ENCODE measurements around the gene ANKS3. TPM values are rescaled to one million over a fixed set of nuclear protein-coding genes. Genes with fewer than 3 reads are reported as not detected.

Gene ANKS3
- total and polyA plus RNA-seq, 9 donors: 12.0 to 19.6 (median 16.3) TPM

GRCh38 chr16:4684058-4684715, 49.9 kb downstream of the ANKS3 start:
- H3K4me1 ChIP-seq (ENCODE audit: control insufficient read depth, insufficient read depth, low read length): peaks cover 9% of the 10 kb centered on the region
- no peaks in the 10 kb centered on the region for H3K9me3 ChIP-seq (replicated peaks; ENCODE audit: control insufficient read depth, low read depth, low read length)
- H3K27ac ChIP-seq (ENCODE audit: low read length): no peak overlapping the region
- WGBS (ENCODE audit: insufficient coverage): 92% methylated on average over 20 of the region's 23 CpGs
- H3K36me3 ChIP-seq (ENCODE audit: control insufficient read depth, insufficient read depth, low read length): peaks cover 90% of the 10 kb centered on the region
- H3K27me3 ChIP-seq (ENCODE audit: control insufficient read depth, insufficient read depth, low read length): no peaks in the 10 kb centered on the region
- no peak for DNase-seq
- H3K4me3 ChIP-seq (ENCODE audit: low read length): no peak overlapping the region

GRCh38 chr16:4683255-4684057, 50.6 kb downstream of the ANKS3 start:
- Histone ChIP-seq H3K27me3 (ENCODE audit: control insufficient read depth, insufficient read depth, low read length) (no peaks in the 10 kb centered on the region), H3K36me3 (ENCODE audit: control insufficient read depth, insufficient read depth, low read length) (peaks cover 85% of the 10 kb centered on the region), H3K9me3 (replicated peaks; ENCODE audit: control insufficient read depth, low read depth, low read length) (no peaks in the 10 kb centered on the region), H3K4me1 (ENCODE audit: control insufficient read depth, insufficient read depth, low read length) (peaks cover 12% of the 10 kb centered on the region), H3K27ac (ENCODE audit: low read length) (no peak overlapping the region), H3K4me3 (ENCODE audit: low read length) (no peak overlapping the region)
- no peak for DNase-seq
- 76% methylated on average over 10 of the region's 17 CpGs for WGBS (ENCODE audit: insufficient coverage)

- Histone ChIP-seq H3K4me3 (ENCODE audit: low read length) (no peak overlapping the region), H3K27me3 (ENCODE audit: control insufficient read depth, insufficient read depth, low read length) (no peaks in the 10 kb centered on the region), H3K4me1 (ENCODE audit: control insufficient read depth, insufficient read depth, low read length) (peaks cover 12% of the 10 kb centered on the region), H3K27ac (ENCODE audit: low read length) (no peak overlapping the region), H3K36me3 (ENCODE audit: control insufficient read depth, insufficient read depth, low read length) (peaks cover 83% of the 10 kb centered on the region), H3K9me3 (replicated peaks; ENCODE audit: control insufficient read depth, low read depth, low read length) (no peaks in the 10 kb centered on the region)
- no peak for DNase-seq
- WGBS (ENCODE audit: insufficient coverage): 65% methylated on average over 29 of the region's 36 CpGs
Observed at GRCh38 chr16:4682616-4683254, 51.3 kb downstream of the ANKS3 start.

- Histone ChIP-seq H3K27me3 (ENCODE audit: control insufficient read depth, insufficient read depth, low read length) (no peaks in the 10 kb centered on the region), H3K36me3 (ENCODE audit: control insufficient read depth, insufficient read depth, low read length) (peaks cover 82% of the 10 kb centered on the region), H3K4me1 (ENCODE audit: control insufficient read depth, insufficient read depth, low read length) (peaks cover 12% of the 10 kb centered on the region), H3K4me3 (ENCODE audit: low read length) (no peak overlapping the region), H3K9me3 (replicated peaks; ENCODE audit: control insufficient read depth, low read depth, low read length) (no peaks in the 10 kb centered on the region), H3K27ac (ENCODE audit: low read length) (no peak overlapping the region)
- WGBS (ENCODE audit: insufficient coverage): 81% methylated on average over 17 of the region's 26 CpGs
- no peak for DNase-seq
Observed at GRCh38 chr16:4682084-4682591, 51.9 kb downstream of the ANKS3 start.

GRCh38 chr16:4681471-4682083, 52.5 kb downstream of the ANKS3 start:
- WGBS (ENCODE audit: insufficient coverage): 83% methylated on average over 30 of the region's 39 CpGs
- peaks cover 12% of the 10 kb centered on the region for H3K4me1 ChIP-seq (ENCODE audit: control insufficient read depth, insufficient read depth, low read length)
- no peak overlapping the region for H3K4me3 ChIP-seq (ENCODE audit: low read length)
- H3K27ac ChIP-seq (ENCODE audit: low read length): no peak overlapping the region
- peaks cover 79% of the 10 kb centered on the region for H3K36me3 ChIP-seq (ENCODE audit: control insufficient read depth, insufficient read depth, low read length)
- no peaks in the 10 kb centered on the region for H3K9me3 ChIP-seq (replicated peaks; ENCODE audit: control insufficient read depth, low read depth, low read length)
- DNase-seq: no peak
- H3K27me3 ChIP-seq (ENCODE audit: control insufficient read depth, insufficient read depth, low read length): no peaks in the 10 kb centered on the region

- Histone ChIP-seq H3K27me3 (ENCODE audit: control insufficient read depth, insufficient read depth, low read length) (no peaks in the 10 kb centered on the region), H3K36me3 (ENCODE audit: control insufficient read depth, insufficient read depth, low read length) (peaks cover 78% of the 10 kb centered on the region), H3K4me3 (ENCODE audit: low read length) (no peak overlapping the region), H3K27ac (ENCODE audit: low read length) (no peak overlapping the region), H3K4me1 (ENCODE audit: control insufficient read depth, insufficient read depth, low read length) (peaks cover 12% of the 10 kb centered on the region), H3K9me3 (replicated peaks; ENCODE audit: control insufficient read depth, low read depth, low read length) (no peaks in the 10 kb centered on the region)
- WGBS (ENCODE audit: insufficient coverage): 81% methylated on average over 25 of the region's 26 CpGs
- no peak for DNase-seq
Observed at GRCh38 chr16:4680673-4681470, 53.2 kb downstream of the ANKS3 start.

- peaks cover 78% of the 10 kb centered on the region for H3K36me3 ChIP-seq (ENCODE audit: control insufficient read depth, insufficient read depth, low read length)
- H3K4me3 ChIP-seq (ENCODE audit: low read length): no peak overlapping the region
- DNase-seq: peak; percentile 81
- H3K27ac ChIP-seq (ENCODE audit: low read length): peak overlapping the region; percentile 49
- 58% methylated on average over 36 of the region's 47 CpGs for WGBS (ENCODE audit: insufficient coverage)
- peaks cover 12% of the 10 kb centered on the region for H3K4me1 ChIP-seq (ENCODE audit: control insufficient read depth, insufficient read depth, low read length)
- H3K27me3 ChIP-seq (ENCODE audit: control insufficient read depth, insufficient read depth, low read length): no peaks in the 10 kb centered on the region
- H3K9me3 ChIP-seq (replicated peaks; ENCODE audit: control insufficient read depth, low read depth, low read length): no peaks in the 10 kb centered on the region
Observed at GRCh38 chr16:4679850-4680636, 54.0 kb downstream of the ANKS3 start.

GRCh38 chr16:4679156-4679849, 54.8 kb downstream of the ANKS3 start:
- Histone ChIP-seq H3K27me3 (ENCODE audit: control insufficient read depth, insufficient read depth, low read length) (no peaks in the 10 kb centered on the region), H3K4me1 (ENCODE audit: control insufficient read depth, insufficient read depth, low read length) (peaks cover 12% of the 10 kb centered on the region), H3K4me3 (ENCODE audit: low read length) (no peak overlapping the region), H3K27ac (ENCODE audit: low read length) (peak overlapping the region; percentile 49), H3K9me3 (replicated peaks; ENCODE audit: control insufficient read depth, low read depth, low read length) (no peaks in the 10 kb centered on the region), H3K36me3 (ENCODE audit: control insufficient read depth, insufficient read depth, low read length) (peaks cover 73% of the 10 kb centered on the region)
- peak; percentile 31 for DNase-seq
- 83% methylated on average over 12 of the region's 20 CpGs for WGBS (ENCODE audit: insufficient coverage)
